Left ventricle myocardium superior (tissue), 1 donor: ENCODE results near the gene CPNE5. TPM values are rescaled to one million over a fixed set of nuclear protein-coding genes. Genes with fewer than 3 reads are reported as not detected.

Experiments
- ATAC-seq: fragments of 200-7000 bp; cut with Tn5 transposase; one replicate; pipeline ENCODE4 v1.9.1; 2020; ENCODE audit warnings: mild to moderate bottlenecking, moderate library complexity
- DNase-seq: peaks from one replicate; pipeline ENCODE4 v3.0.0-alpha.2; 2020
- intact Hi-C: fragments of 100-400 bp; cut with micrococcal nuclease; formaldehyde crosslinking; loops from one replicate; pipeline ENCODE4 v1.11.0; 2022
- total RNA-seq: library from RNA; stranded (reverse); fragmentation: NEBNext Ultra II Directional; extraction: Animal tissue kit (Norgen Biotek cat#: 25700); gene quantifications from one replicate; pipeline ENCODE4 v1.2.1, GENCODE V29; 2021
- donor health status: DM: no; HTN: yes; CAD: no; lungs with severe emphysema.

The CPNE5 gene
- total RNA-seq, 1 donor from 2014 or later, result 20.4 TPM

GRCh38 chr6:36804563-36804962 is 34.7 kb downstream of the CPNE5 start:
- intact Hi-C loops, result no loop called here
- ATAC-seq, result no peak
- no peak for DNase-seq

GRCh38 chr6:36803908-36804307 is 35.3 kb downstream of the CPNE5 start:
- ATAC-seq (no peak), DNase-seq (no peak)
- intact Hi-C loops, result no loop called here

- no peak for DNase-seq
- no peak for ATAC-seq
- intact Hi-C loops, result no loop called here
These were observed 35.8 kb downstream of the CPNE5 start for GRCh38 chr6:36803482-36803881.

GRCh38 chr6:36800223-36801076 is 38.8 kb downstream of the CPNE5 start:
- ATAC-seq (peak; percentile 31), DNase-seq (no peak)
- intact Hi-C loops, result no loop called here

GRCh38 chr6:36798852-36799251 is 40.4 kb downstream of the CPNE5 start:
- DNase-seq, result no peak
- no peak for ATAC-seq
- intact Hi-C loops, result no loop called here

- DNase-seq, result no peak
- no peak for ATAC-seq
- intact Hi-C loops, result no loop called here
These were observed 41.6 kb downstream of the CPNE5 start for GRCh38 chr6:36797653-36798052.

- no peak for ATAC-seq
- intact Hi-C loops, result no loop called here
- no peak for DNase-seq
These were observed 42.2 kb downstream of the CPNE5 start for GRCh38 chr6:36797055-36797454.

- intact Hi-C loops, result no loop called here
- ATAC-seq (no peak), DNase-seq (no peak)
These were observed 44.6 kb downstream of the CPNE5 start for GRCh38 chr6:36794713-36795065.

- ATAC-seq (no peak), DNase-seq (no peak)
- intact Hi-C loops, result no loop called here
These were observed 45.1 kb downstream of the CPNE5 start for GRCh38 chr6:36793913-36794712.

GRCh38 chr6:36793296-36793912 is 45.8 kb downstream of the CPNE5 start:
- DNase-seq (no peak), ATAC-seq (no peak)
- intact Hi-C loops, result no loop called here

- intact Hi-C loops, result no loop called here
- ATAC-seq (no peak), DNase-seq (no peak)
These were observed 47.6 kb downstream of the CPNE5 start for GRCh38 chr6:36791521-36792135.

GRCh38 chr6:36791085-36791484 is 48.2 kb downstream of the CPNE5 start:
- ATAC-seq, result no peak
- no peak for DNase-seq

GRCh38 chr6:36788768-36789167 is 50.5 kb downstream of the CPNE5 start:
- ATAC-seq (no peak), DNase-seq (no peak)
- intact Hi-C loops, result no loop called here

More at GRCh38 chr6:36791085-36791484, 48.2 kb downstream of the CPNE5 start:
- intact Hi-C loops, result no loop called here

GRCh38 chr6:36788186-36788585 is 51.1 kb downstream of the CPNE5 start:
- intact Hi-C loops, result no loop called here
- ATAC-seq, result no peak

GRCh38 chr6:36787210-36787609 is 52.0 kb downstream of the CPNE5 start:
- ATAC-seq (no peak), DNase-seq (no peak)
- intact Hi-C loops, result no loop called here

More at GRCh38 chr6:36788186-36788585, 51.1 kb downstream of the CPNE5 start:
- DNase-seq, result no peak

- DNase-seq (no peak), ATAC-seq (no peak)
- intact Hi-C loops, result no loop called here
These were observed 53.1 kb downstream of the CPNE5 start for GRCh38 chr6:36786055-36786675.

- ATAC-seq (no peak), DNase-seq (no peak)
- intact Hi-C loops, result no loop called here
These were observed 54.9 kb downstream of the CPNE5 start for GRCh38 chr6:36784376-36784636.

- intact Hi-C loops, result no loop called here
- DNase-seq (no peak), ATAC-seq (peak; percentile 11)
These were observed 55.5 kb downstream of the CPNE5 start for GRCh38 chr6:36783603-36784375.

GRCh38 chr6:36781669-36782068 is 57.6 kb downstream of the CPNE5 start:
- ATAC-seq (no peak), DNase-seq (peak; percentile 12)
- intact Hi-C loops, result no loop called here
